8988T (cell line): Measurements from ENCODE around the gene FBP1.

ENCODE experiments used
- DNase-seq: peaks from one replicate; pipeline ENCODE4 v3.0.0; 2011

The FBP1 gene

GRCh38 chr9:94655739-94656138 lies 16.4 kb upstream of the FBP1 start:
- no peak for DNase-seq

GRCh38 chr9:94654165-94654894 lies 15.0 kb upstream of the FBP1 start:
- no peak for DNase-seq

- DNase-seq: no peak
Observed at GRCh38 chr9:94650949-94651348, 11.6 kb upstream of the FBP1 start.

GRCh38 chr9:94649100-94649819 lies 9.9 kb upstream of the FBP1 start:
- no peak for DNase-seq

- DNase-seq: no peak
Observed at GRCh38 chr9:94648185-94648584, 8.9 kb upstream of the FBP1 start.

- DNase-seq: no peak
Observed at GRCh38 chr9:94645901-94646300, 6.6 kb upstream of the FBP1 start.

- no peak for DNase-seq
Observed at GRCh38 chr9:94644543-94644942, 5.2 kb upstream of the FBP1 start.

- no peak for DNase-seq
Observed at GRCh38 chr9:94643741-94644140, 4.4 kb upstream of the FBP1 start.

- no peak for DNase-seq
Observed at GRCh38 chr9:94643176-94643575, 3.9 kb upstream of the FBP1 start.

GRCh38 chr9:94642501-94642900 lies 3.2 kb upstream of the FBP1 start:
- no peak for DNase-seq

- DNase-seq: no peak
Observed at GRCh38 chr9:94639999-94640376, 670 bp upstream of the FBP1 start.

GRCh38 chr9:94638335-94639060 lies 820 bp downstream of the FBP1 start:
- no peak for DNase-seq

GRCh38 chr9:94632737-94633136 lies 6.6 kb downstream of the FBP1 start:
- DNase-seq: no peak

- DNase-seq: no peak
Observed at GRCh38 chr9:94631599-94631998, 7.7 kb downstream of the FBP1 start.

- DNase-seq: no peak
Observed at GRCh38 chr9:94630833-94631232, 8.5 kb downstream of the FBP1 start.

GRCh38 chr9:94630281-94630680 lies 9.0 kb downstream of the FBP1 start:
- DNase-seq: no peak

GRCh38 chr9:94627287-94627686 lies 12.0 kb downstream of the FBP1 start:
- no peak for DNase-seq

- DNase-seq: no peak
Observed at GRCh38 chr9:94625835-94626234, 13.5 kb downstream of the FBP1 start.

- no peak for DNase-seq
Observed at GRCh38 chr9:94624629-94625028, 14.7 kb downstream of the FBP1 start.

GRCh38 chr9:94623253-94623652 lies 16.1 kb downstream of the FBP1 start:
- peak; percentile 52 for DNase-seq

- no peak for DNase-seq
Observed at GRCh38 chr9:94622087-94622800, 17.1 kb downstream of the FBP1 start.

GRCh38 chr9:94619026-94619425 lies 20.3 kb downstream of the FBP1 start:
- DNase-seq: no peak

GRCh38 chr9:94613003-94613402 lies 26.3 kb downstream of the FBP1 start:
- no peak for DNase-seq
